SIG-M5 (cell line): ENCODE measurements around the gene SCRN1.

ENCODE experiments used
- DNase-seq: peaks from one replicate; lab custom pipeline; 2025; lab: John Stamatoyannopoulos, UW

SCRN1 gene

GRCh38 chr7:30005464-30005863, 15.9 kb upstream of the SCRN1 start:
- DNase-seq = no peak

GRCh38 chr7:30003098-30003497, 13.5 kb upstream of the SCRN1 start:
- DNase-seq = no peak

DNA sequence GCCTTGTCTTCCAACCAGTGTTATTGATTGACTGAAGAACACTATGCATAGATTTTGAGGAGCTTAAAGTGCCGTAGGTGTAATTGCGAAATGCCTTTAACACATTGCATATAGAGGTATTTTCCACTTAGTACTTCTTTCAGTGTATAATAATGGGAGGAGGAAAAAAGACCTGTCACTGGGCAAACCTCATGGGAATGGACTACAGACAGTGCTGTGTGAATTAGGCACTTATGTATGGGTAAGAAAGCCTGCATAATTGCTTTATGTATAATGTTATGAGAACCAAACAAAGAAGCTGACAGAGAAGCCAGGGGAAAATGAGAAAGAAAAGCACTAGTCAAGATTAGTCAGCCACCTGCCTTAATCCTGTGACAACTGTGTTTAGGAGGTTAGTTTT, 12.4 kb upstream of the SCRN1 start:
- no peak for DNase-seq

DNA sequence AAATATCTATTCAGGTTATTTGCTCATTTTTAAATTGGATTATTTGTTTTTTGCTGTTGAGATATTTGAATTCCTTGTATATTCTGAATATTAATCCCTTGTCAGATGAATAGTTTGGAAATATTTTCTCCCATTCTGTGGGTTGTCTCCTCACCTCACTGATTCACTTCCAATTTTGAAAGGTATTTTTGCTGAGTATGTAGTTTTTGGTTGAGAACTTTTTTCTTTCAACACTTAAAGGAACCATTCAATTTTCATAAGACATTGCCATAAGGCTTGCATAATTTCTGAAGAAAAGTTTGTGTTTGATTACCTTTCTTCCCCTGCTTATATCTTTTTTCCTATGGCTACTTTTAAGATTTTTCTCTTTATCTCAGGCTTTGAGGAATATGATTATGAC, 8.9 kb upstream of the SCRN1 start:
- no peak for DNase-seq

GRCh38 chr7:29996321-29996720, 6.7 kb upstream of the SCRN1 start:
- no peak for DNase-seq

GRCh38 chr7:29995652-29996051, 6.1 kb upstream of the SCRN1 start:
- no peak for DNase-seq

DNA sequence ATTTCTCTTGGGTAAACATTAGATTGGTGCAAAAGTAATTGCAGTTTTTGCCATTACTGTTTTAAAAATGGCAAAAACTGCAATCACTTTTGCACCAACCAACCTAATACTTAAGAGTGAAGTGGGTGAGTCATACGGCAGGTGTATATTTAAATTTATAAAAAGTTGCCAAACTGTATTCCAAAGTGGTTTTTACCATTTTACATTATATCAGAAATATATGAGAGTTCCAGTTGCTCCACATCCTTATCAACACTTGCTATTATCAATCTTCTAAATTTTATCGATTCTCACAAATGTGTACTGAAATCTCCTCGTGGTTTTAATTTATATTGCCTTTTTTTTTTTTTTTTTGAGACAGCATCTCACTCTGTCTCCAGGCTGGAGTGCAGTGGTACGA, 3.5 kb upstream of the SCRN1 start:
- no peak for DNase-seq

- DNase-seq = no peak
Measured at GRCh38 chr7:29991937-29992336, 2.3 kb upstream of the SCRN1 start.

GRCh38 chr7:29990931-29991330, 1.3 kb upstream of the SCRN1 start:
- no peak for DNase-seq

- no peak for DNase-seq
Measured at GRCh38 chr7:29988424-29989256, 961 bp downstream of the SCRN1 start.

DNA sequence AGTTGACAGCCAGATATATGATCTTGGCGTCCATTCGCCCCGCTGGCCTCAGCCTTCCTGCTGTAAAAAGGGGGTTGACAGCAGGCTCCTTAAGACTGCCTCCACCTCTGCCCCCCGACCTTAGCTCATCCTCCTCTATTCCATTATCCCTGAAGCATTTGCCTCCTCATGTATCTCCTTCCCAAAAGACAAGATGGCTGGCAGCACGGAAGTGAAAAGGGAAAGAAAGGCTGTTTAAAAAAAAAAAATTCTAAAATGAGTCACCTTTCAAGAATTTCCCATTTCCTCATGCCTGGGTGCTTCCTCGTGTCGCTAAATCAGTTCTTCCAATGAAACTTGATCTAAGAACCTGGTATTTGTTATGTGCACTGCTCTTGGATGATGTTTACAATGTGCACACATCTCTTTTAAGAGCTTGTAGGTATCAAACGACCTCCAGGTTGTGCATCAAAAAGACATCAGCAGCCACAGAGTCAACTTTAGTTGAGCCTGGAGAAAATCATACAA, 1.7 kb downstream of the SCRN1 start:
- DNase-seq = no peak

DNA sequence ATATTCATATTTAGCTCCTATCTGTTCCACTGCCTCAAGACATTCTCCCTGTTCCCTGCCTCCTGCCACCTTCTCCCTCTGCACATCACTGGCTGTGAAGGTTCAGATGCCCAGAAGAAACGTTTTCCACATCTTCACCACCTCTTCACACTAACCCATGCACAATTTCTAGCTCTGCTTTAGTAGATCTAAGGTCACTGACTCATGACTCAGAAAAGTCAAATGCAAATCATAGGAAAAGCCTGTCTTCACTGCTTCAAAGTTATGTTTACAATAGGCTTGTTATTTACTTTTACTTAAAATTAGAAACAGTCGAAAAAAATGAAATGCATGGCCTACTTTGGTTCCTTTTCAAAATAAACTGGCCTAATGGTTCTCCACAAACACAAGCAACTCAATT, 2.5 kb downstream of the SCRN1 start:
- no peak for DNase-seq

GRCh38 chr7:29980151-29980550, 9.4 kb downstream of the SCRN1 start:
- no peak for DNase-seq

GRCh38 chr7:29977886-29978651, 11.5 kb downstream of the SCRN1 start:
- no peak for DNase-seq

DNA sequence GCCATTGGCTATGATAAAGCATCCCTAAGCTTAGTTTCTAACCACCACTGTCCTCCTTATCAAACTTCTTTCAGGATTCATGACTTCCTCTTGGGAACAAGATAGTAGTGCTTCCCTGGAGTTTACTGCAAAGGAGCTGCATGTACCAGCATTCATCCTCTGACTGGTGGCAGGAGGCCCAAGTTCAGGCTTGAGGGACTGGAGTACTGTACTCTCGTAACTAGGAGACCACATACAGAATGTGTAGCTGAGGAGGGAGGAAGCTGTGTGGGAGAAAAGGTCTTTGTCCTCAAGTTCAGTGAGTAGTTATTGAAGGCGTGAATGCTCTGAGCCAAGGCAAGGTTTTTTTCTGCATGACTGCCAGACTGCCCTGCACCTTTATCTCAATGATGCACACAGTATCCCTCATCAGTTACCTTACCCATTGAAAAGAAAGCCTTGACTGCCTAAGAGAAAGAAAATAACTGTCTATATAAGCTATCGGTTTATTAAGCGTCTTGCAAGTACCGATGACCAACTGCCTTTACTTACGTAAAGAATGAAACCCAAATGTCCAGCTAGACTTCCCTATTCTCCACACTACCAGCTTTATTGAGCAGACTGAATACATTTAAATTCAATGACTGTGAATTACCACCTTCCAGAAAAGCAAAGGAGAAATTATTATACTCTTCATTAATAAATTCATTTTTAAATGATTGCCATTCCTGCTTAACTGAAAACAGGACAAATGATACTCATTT, 12.8 kb downstream of the SCRN1 start:
- DNase-seq = no peak

GRCh38 chr7:29976266-29976665, 13.3 kb downstream of the SCRN1 start:
- DNase-seq = no peak

DNA sequence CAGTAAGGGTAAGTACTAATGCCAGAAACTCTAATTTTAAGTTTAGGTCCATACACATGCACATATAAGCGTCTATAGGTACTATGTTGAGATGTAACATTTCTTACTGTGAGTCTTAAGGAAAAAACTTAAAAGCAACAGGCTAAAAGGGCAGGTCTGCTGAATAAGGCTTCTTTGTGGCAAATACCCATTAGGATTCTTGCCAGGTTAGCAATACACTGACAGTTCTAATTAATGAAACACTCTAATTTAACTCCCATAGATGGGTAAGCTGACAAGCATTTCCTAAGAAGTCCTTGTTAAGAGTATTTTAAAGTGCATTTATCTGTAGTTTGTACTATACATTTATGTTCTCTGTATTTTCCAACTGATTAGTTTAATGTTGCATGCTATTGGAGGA, 14.0 kb downstream of the SCRN1 start:
- no peak for DNase-seq

DNA sequence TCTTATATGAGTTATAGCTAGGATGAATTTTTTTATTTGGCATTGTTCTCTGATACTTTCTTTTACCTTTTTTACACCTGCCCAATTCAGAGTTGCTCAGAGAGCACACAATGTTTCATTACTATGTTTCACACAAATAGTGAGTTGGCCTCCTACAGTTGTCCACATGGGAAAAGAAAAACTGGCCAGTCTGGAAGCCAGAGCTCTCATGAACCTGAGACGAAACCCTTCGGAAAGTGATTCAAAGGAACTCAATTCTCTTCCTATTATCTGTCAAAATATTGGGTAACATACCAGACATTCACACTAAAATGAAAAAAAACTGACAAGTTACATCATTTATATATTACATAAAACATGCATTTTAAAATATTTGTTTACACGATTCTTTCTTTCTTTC, 15.3 kb downstream of the SCRN1 start:
- DNase-seq = no peak

- DNase-seq = no peak
Measured at GRCh38 chr7:29972315-29972669, 17.3 kb downstream of the SCRN1 start.

- no peak for DNase-seq
Measured at GRCh38 chr7:29971566-29972314, 17.9 kb downstream of the SCRN1 start.

GRCh38 chr7:29970158-29970557, 19.4 kb downstream of the SCRN1 start:
- no peak for DNase-seq

- no peak for DNase-seq
Measured at GRCh38 chr7:29969738-29970137, 19.9 kb downstream of the SCRN1 start.
